Lower leg skin (tissue), 4 donors: ENCODE data around the gene CMTM8. TPM values are rescaled to one million over a fixed set of nuclear protein-coding genes. Genes with fewer than 3 reads are reported as not detected.

Experiments used
- DNase-seq, 2 donors: peaks; one replicate each; pipeline ENCODE4 v3.0.0-alpha.2; 2019; ENCODE audit warnings: low spot score in 2 of 2
- H3K4me3 ChIP-seq: fragments of 200-600 bp; sonication (generic); 2 replicates; pipeline ENCODE4 v1.5.1; 2017; ENCODE audit warnings: mild to moderate bottlenecking, low read depth; ENCODE audit not compliant: poor library complexity, severe bottlenecking
- CTCF ChIP-seq, 3 donors: fragments of 450-650 bp; IDR thresholded peaks; one replicate each; pipeline ENCODE4 v1.5.1; 2016; ENCODE audit warnings: antibody characterized with exemption in 3 of 3, mild to moderate bottlenecking in 3 of 3, moderate library complexity in 2 of 3
- POLR2A ChIP-seq, 2 donors: fragments of 450-650 bp; IDR thresholded peaks; one replicate each; pipeline ENCODE4 v1.6.1; 2016 to 2017; ENCODE audit warnings: antibody characterized with exemption in 2 of 2, mild to moderate bottlenecking in 1 of 2, moderate library complexity in 1 of 2
- WGBS, 2 donors: methylation state at CpG; one replicate each; pipeline ENCODE4 v1.1.5; 2018; 5-methylcytosine and 5-hydroxymethylcytosine counted together
- intact Hi-C: fragments of 100-400 bp; cut with DNase I; formaldehyde crosslinking; loops from one replicate; pipeline ENCODE4 v1.15.0; 2023; ENCODE audit warnings: low total_unique reads
- total RNA-seq, 4 donors: library from RNA; depleted of rRNA; stranded (reverse); fragments of >200 nt; gene quantifications; one replicate each; pipeline ENCODE4 v1.1.0, GENCODE V29; 2016

CMTM8 gene
- total RNA-seq, 4 donors from 2014 or later: 11.0 to 24.7 (median 15.5) TPM

GRCh38 chr3:32316976-32317375 lies 78.5 kb downstream of the CMTM8 start:
- intact Hi-C loops: no loop called here
- DNase-seq: no peak
- no peak overlapping the region for H3K4me3 ChIP-seq
- 42 to 46% methylated on average over 2 of the region's 2 CpGs for WGBS, 2 donors
- TF ChIP-seq POLR2A (IDR thresholded peaks at IDR 0.05): no peak
- TF ChIP-seq CTCF (IDR thresholded peaks at IDR 0.05): no peak

- intact Hi-C loops: no loop called here
- TF ChIP-seq CTCF (IDR thresholded peaks at IDR 0.05) (no peak), POLR2A (IDR thresholded peaks at IDR 0.05) (no peak)
- 96 to 98% methylated on average over 2 of the region's 2 CpGs for WGBS, 2 donors
- H3K4me3 ChIP-seq: no peak overlapping the region
- no peak for DNase-seq
Measured at GRCh38 chr3:32319607-32320006, 81.1 kb downstream of the CMTM8 start.

- no peak overlapping the region for H3K4me3 ChIP-seq
- WGBS, 2 donors: 88 to 90% methylated on average over 6 of the region's 6 CpGs
- no peak for DNase-seq
- TF ChIP-seq CTCF (IDR thresholded peaks at IDR 0.05) (no peak), POLR2A (IDR thresholded peaks at IDR 0.05) (no peak)
- intact Hi-C loops: no loop called here
Measured at GRCh38 chr3:32320080-32320479, 81.6 kb downstream of the CMTM8 start.

GRCh38 chr3:32321095-32321790 lies 82.8 kb downstream of the CMTM8 start:
- no peak for DNase-seq
- no peak for TF ChIP-seq POLR2A (IDR thresholded peaks at IDR 0.05)
- TF ChIP-seq CTCF (IDR thresholded peaks at IDR 0.05): no peak
- intact Hi-C loops: no loop called here
- 63 to 70% methylated on average over 16 of the region's 16 CpGs for WGBS, 2 donors
- H3K4me3 ChIP-seq: no peak overlapping the region

- 81 to 82% methylated on average over 1 of the region's 1 CpG for WGBS, 2 donors
- intact Hi-C loops: no loop called here
- TF ChIP-seq POLR2A (IDR thresholded peaks at IDR 0.05): no peak
- no peak for TF ChIP-seq CTCF (IDR thresholded peaks at IDR 0.05)
- no peak for DNase-seq
- no peak overlapping the region for H3K4me3 ChIP-seq
Measured at GRCh38 chr3:32322311-32322710, 83.8 kb downstream of the CMTM8 start.

GRCh38 chr3:32323604-32324003 lies 85.1 kb downstream of the CMTM8 start:
- TF ChIP-seq POLR2A (IDR thresholded peaks at IDR 0.05) (no peak), CTCF (IDR thresholded peaks at IDR 0.05) (no peak)
- 51 to 56% methylated on average over 4 of the region's 4 CpGs for WGBS, 2 donors
- DNase-seq: no peak
- no peak overlapping the region for H3K4me3 ChIP-seq
- intact Hi-C loops: no loop called here
